Measurements from ENCODE around the gene IL23R.

- TF ChIP-seq CTCF (IDR thresholded peaks at IDR 0.05) (no peak), POLR2AphosphoS5 (IDR thresholded peaks at IDR 0.05) (no peak)
Observed at GRCh38 chr1:67162954-67163353, 3.3 kb upstream of the IL23R start.

Data from breast epithelium (tissue), 3 donors.